GM23248 (cell line): ENCODE data around the gene DIO2. TPM values are rescaled to one million over a fixed set of nuclear protein-coding genes. Genes with fewer than 3 reads are reported as not detected.

Source experiments
- DNase-seq: peaks from one replicate; pipeline ENCODE4 v3.0.0-alpha.2; 2015
- H2AFZ ChIP-seq: fragments of 200-600 bp; sonication (generic); 2 replicates; pipeline ENCODE4 v1.6.1; 2016; ENCODE audit warnings: antibody characterized with exemption
- H3F3A ChIP-seq: fragments of 200-600 bp; sonication (generic); 2 replicates; pipeline ENCODE4 v1.6.1; 2016; ENCODE audit warnings: mild to moderate bottlenecking, antibody characterized with exemption, mixed run types; ENCODE audit not compliant: insufficient read depth
- H3K27ac ChIP-seq: fragments of 200-600 bp; sonication (generic); 2 replicates; pipeline ENCODE4 v1.5.1; 2016; ENCODE audit warnings: mild to moderate bottlenecking
- H3K27me3 ChIP-seq: fragments of 200-600 bp; sonication (generic); replicated peaks from 2 replicates; pipeline ENCODE4 v1.6.1; 2016; ENCODE audit warnings: mild to moderate bottlenecking; ENCODE audit not compliant: insufficient read depth
- H3K36me3 ChIP-seq: fragments of 200-600 bp; sonication (generic); 2 replicates; pipeline ENCODE4 v1.6.1; 2016; ENCODE audit warnings: low read depth, mild to moderate bottlenecking
- H3K4me1 ChIP-seq: fragments of 200-600 bp; sonication (generic); 2 replicates; pipeline ENCODE4 v1.6.1; 2016; ENCODE audit warnings: mild to moderate bottlenecking; ENCODE audit not compliant: insufficient read depth
- H3K4me2 ChIP-seq: fragments of 200-600 bp; sonication (generic); one replicate; pipeline ENCODE4 v1.6.1; 2016; ENCODE audit warnings: mild to moderate bottlenecking; ENCODE audit not compliant: unreplicated experiment
- H3K4me3 ChIP-seq: fragments of 200-600 bp; sonication (generic); 2 replicates; pipeline ENCODE4 v1.5.1; 2016; ENCODE audit warnings: mild to moderate bottlenecking
- H3K79me2 ChIP-seq: fragments of 200-600 bp; sonication (generic); 2 replicates; pipeline ENCODE4 v1.6.1; 2016; ENCODE audit warnings: mild to moderate bottlenecking; ENCODE audit not compliant: insufficient read depth
- H3K9ac ChIP-seq: fragments of 200-600 bp; sonication (generic); 2 replicates; pipeline ENCODE4 v1.6.1; 2016; ENCODE audit warnings: mild to moderate bottlenecking
- H3K9me2 ChIP-seq: fragments of 200-600 bp; sonication (generic); 2 replicates; pipeline ENCODE4 v1.6.1; 2016; ENCODE audit warnings: mixed run types, mild to moderate bottlenecking, moderate library complexity; ENCODE audit not compliant: insufficient read depth
- H3K9me3 ChIP-seq: fragments of 200-600 bp; sonication (generic); one replicate; pipeline ENCODE4 v1.6.1; 2017; ENCODE audit warnings: low read depth
- H4K20me1 ChIP-seq: fragments of 200-600 bp; sonication (generic); 2 replicates; pipeline ENCODE4 v1.6.0; 2016; ENCODE audit not compliant: insufficient read depth
- EZH2 ChIP-seq: fragments of 200-600 bp; sonication (generic); IDR thresholded peaks from 2 replicates; pipeline ENCODE4 v1.6.1; 2018; ENCODE audit warnings: antibody characterized with exemption, mild to moderate bottlenecking; ENCODE audit not compliant: insufficient read depth, poor library complexity, severe bottlenecking
- EZH2phosphoT487 ChIP-seq: fragments of 200-600 bp; sonication (generic); IDR thresholded peaks from 2 replicates; pipeline ENCODE4 v1.6.1; 2018; ENCODE audit warnings: antibody characterized with exemption, moderate library complexity, mild to moderate bottlenecking, low read depth; ENCODE audit not compliant: insufficient read depth
- WGBS, 2 experiments: methylation state at CpG; one replicate each; pipeline ENCODE4 v1.1.6; 2015 to 2017; ENCODE audit warnings: low lambda C conversion rate in 2 of 2, low coverage in 1 of 2; ENCODE audit errors: missing lambda C conversion rate in 2 of 2; 5-methylcytosine and 5-hydroxymethylcytosine counted together
- in situ Hi-C: fragments of 300-500 bp; cut with MboI; formaldehyde crosslinking; loops from 2 replicates; pipeline ENCODE4 v1.15.0; 2020
- polyA plus RNA-seq: library from polyadenylated mRNA; unstranded; fragments of >200 nt; fragmentation: Nextera tagmentation; extraction: Ambion mirVana; gene quantifications from 2 replicates; pipeline ENCODE4 v1.2.1, GENCODE V29; 2016
- total RNA-seq: library from RNA; depleted of rRNA; stranded (reverse); fragments of >200 nt; shearing (Covaris generic); gene quantifications from 2 replicates; pipeline ENCODE4 v1.2.3, GENCODE V29; 2014

The DIO2 gene
- total and polyA plus RNA-seq, 2 experiments from 2014 or later = 29.6 to 45.4 TPM

DNA sequence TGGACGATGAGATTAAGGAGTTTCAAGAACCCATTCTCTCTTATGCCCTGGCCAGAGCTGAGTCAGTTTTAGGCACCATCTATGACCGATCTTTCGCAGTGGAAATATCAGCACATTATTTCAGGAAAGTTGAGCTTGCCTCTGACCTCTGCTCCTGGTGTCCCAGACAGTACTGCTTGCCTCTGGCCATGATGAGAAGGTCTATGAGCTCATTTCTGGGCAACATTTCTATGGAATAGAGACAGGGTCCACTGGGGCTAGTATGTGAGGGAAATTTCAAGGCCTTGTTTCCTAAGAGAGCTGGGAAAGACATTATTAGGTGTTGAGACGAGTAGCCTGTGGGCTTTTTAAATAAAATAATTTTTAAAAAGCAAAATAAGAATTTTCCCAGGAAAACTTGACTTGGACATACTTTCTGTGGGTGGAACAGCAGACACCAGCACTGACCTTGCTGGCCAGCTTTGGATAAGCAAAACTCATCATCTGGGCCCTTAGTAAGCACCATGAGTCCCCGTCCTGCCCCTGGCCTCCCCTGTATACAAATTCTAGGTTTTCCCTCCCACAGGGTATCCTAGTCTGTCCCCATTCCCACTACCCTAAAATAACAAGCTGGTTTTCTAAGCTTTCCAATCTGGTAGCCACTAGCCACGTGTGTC, 43.4 kb downstream of the DIO2 start:
- no peaks in the 10 kb centered on the region for H3K36me3 ChIP-seq
- DNase-seq = no peak
- no peak overlapping the region for H3K4me2 ChIP-seq
- H3F3A ChIP-seq = 0 out of 2 replicates have a peak, but pooled peaks cover 9% of the 10 kb centered on the region
- no peaks in the 10 kb centered on the region for H3K79me2 ChIP-seq
- 0 out of 2 replicates have a peak, but pooled peaks cover 1% of the 10 kb centered on the region for H3K27me3 ChIP-seq
- TF ChIP-seq EZH2phosphoT487 (no peak), EZH2 (no peak)
- H3K9ac ChIP-seq = no peak overlapping the region
- 72 to 75% methylated on average over 6 of the region's 6 CpGs for WGBS, 2 experiments
- H2AFZ ChIP-seq = no peak overlapping the region
- no peak overlapping the region for H3K27ac ChIP-seq
- peaks cover 22% of the 10 kb centered on the region for H3K4me1 ChIP-seq
- H3K9me2 ChIP-seq = no peaks in the 10 kb centered on the region
- in situ Hi-C loops = no loop called here
- H4K20me1 ChIP-seq = no peaks in the 10 kb centered on the region
- H3K4me3 ChIP-seq = no peak overlapping the region
- no peaks in the 10 kb centered on the region for H3K9me3 ChIP-seq

DNA sequence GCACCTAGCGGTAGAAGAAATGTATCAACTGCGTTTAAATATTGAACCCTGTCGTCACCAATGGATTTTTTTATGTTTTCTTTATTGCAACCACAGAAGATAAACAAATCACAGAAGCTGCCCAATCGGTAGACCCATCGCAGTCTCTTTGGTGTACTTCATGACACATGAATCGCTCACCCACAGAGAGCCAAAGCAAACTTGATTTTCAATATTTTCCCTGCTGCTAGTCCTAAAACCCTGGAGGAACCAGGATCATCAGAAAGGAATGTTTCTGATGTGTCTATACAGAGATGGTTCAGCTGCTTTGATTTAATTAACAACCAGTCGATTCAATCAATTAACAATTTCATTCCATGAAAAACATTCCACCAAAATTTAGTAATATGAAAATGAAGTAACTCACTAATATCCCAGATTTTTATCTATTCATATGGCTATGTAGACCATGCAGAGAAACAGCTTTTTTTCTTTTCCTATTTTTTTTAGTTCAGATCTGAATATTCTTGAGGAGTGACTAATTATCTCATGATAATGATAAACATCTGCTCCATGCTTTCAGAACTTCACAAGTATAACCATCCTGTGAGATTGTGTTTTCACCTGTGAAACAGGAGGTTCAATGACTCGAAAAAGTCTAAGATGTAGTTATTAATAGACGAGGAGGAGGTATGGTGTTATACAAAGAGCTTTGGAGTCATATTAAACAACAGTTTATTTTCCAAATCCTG, 46.1 kb downstream of the DIO2 start:
- no peaks in the 10 kb centered on the region for H3K9me3 ChIP-seq
- TF ChIP-seq EZH2phosphoT487 (no peak), EZH2 (no peak)
- WGBS, 2 experiments = 38 to 42% methylated on average over 9 of the region's 9 CpGs
- no peaks in the 10 kb centered on the region for H4K20me1 ChIP-seq
- H3K79me2 ChIP-seq = no peaks in the 10 kb centered on the region
- H3K9me2 ChIP-seq = no peaks in the 10 kb centered on the region
- H2AFZ ChIP-seq = no peak overlapping the region
- H3K4me2 ChIP-seq = peak overlapping the region; percentile 23
- peaks cover 13% of the 10 kb centered on the region for H3K4me1 ChIP-seq
- in situ Hi-C loops = no loop called here
- peaks cover 24% of the 10 kb centered on the region for H3K27me3 ChIP-seq
- peak; percentile 67 for DNase-seq
- 0 out of 2 replicates have a peak, but pooled peaks cover 4% of the 10 kb centered on the region for H3F3A ChIP-seq
- H3K27ac ChIP-seq = no peak overlapping the region
- H3K36me3 ChIP-seq = no peaks in the 10 kb centered on the region
- H3K4me3 ChIP-seq = no peak overlapping the region
- H3K9ac ChIP-seq = no peak overlapping the region

DNA sequence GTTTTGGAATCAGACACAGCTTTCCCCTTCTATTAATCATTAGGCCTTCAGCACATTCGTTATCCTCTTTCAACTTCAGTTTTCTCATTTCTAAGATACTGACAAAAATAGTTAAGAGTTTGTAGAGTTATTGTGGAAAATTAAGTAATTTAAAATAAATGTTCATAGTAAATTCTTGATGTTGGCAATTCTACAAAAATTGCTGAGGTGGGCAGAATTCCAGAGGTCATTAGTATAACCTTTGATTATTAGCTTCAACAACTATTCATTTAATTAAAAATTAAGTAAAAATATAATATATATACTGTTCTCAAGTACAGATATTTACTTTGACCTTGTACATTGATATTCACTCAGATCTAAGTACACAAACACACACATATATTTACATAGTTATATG, 58.5 kb downstream of the DIO2 start:
- Histone ChIP-seq H3K79me2 (no peaks in the 10 kb centered on the region), H3K36me3 (no peaks in the 10 kb centered on the region), H3K9ac (no peak overlapping the region), H3K4me2 (no peak overlapping the region), H3K9me3 (no peaks in the 10 kb centered on the region), H3K9me2 (no peaks in the 10 kb centered on the region), H2AFZ (no peak overlapping the region), H3K27me3 (no peaks in the 10 kb centered on the region), H4K20me1 (no peaks in the 10 kb centered on the region), H3F3A (no peaks in the 10 kb centered on the region), H3K4me1 (no peaks in the 10 kb centered on the region), H3K4me3 (no peak overlapping the region), H3K27ac (no peak overlapping the region)
- in situ Hi-C loops = no loop called here
- no peak for DNase-seq
- 28 to 48% methylated on average over 1 of the region's 1 CpG for WGBS, 2 experiments
- TF ChIP-seq EZH2phosphoT487 (no peak), EZH2 (no peak)

DNA sequence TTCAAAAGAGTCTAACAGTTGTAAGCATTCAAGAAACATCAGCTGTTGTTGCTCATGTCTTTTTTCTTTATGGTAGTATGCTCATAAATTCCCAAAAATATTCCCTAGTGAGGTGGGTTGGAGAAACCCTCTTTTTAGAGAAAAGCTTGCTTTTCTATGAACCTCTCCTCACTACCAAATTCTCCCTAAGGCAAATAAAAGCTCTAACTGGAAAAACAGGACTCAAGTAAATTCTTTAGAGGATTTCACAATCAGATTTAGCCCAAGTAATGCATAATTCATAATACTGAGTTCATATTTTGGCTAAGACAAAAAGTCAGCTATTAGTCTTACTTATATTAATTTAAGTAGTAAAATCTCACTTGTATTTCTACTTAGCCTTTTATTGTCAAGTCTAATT, 59.1 kb downstream of the DIO2 start:
- Histone ChIP-seq H4K20me1 (no peaks in the 10 kb centered on the region), H3K4me1 (no peaks in the 10 kb centered on the region)

More for the DNA sequence above, 59.1 kb downstream of the DIO2 start:
- no peaks in the 10 kb centered on the region for H3K36me3 ChIP-seq
- TF ChIP-seq EZH2phosphoT487 (no peak), EZH2 (no peak)
- no peak for DNase-seq
- no peaks in the 10 kb centered on the region for H3K79me2 ChIP-seq
- H3K4me3 ChIP-seq = no peak overlapping the region
- no peaks in the 10 kb centered on the region for H3K9me2 ChIP-seq
- H3K4me2 ChIP-seq = no peak overlapping the region
- H3K27me3 ChIP-seq = no peaks in the 10 kb centered on the region
- H2AFZ ChIP-seq = no peak overlapping the region
- no peaks in the 10 kb centered on the region for H3F3A ChIP-seq
- H3K9me3 ChIP-seq = no peaks in the 10 kb centered on the region
- H3K9ac ChIP-seq = no peak overlapping the region
- in situ Hi-C loops = no loop called here
- no peak overlapping the region for H3K27ac ChIP-seq
